GM12878 (cell line): Measurements from ENCODE around the gene BPNT1.

Experiments
- BACH1 ChIP-seq: fragments of 450-650 bp; IDR thresholded peaks from 2 replicates; pipeline ENCODE4 v1.6.1; 2017; ENCODE audit warnings: mild to moderate bottlenecking, borderline replicate concordance
- CREB1 ChIP-seq: IDR thresholded peaks from 2 replicates; pipeline ENCODE4 v1.6.1; 2012; ENCODE audit warnings: low read depth, mild to moderate bottlenecking, inconsistent platforms
- CTCF ChIP-seq, 3 experiments: IDR thresholded peaks in 2 of 3; conservative IDR thresholded peaks in 1 of 3; 2 replicates each; pipeline ENCODE4 v1.5.1; 2011; ENCODE audit warnings: low read depth in 3 of 3, low read length in 3 of 3, mild to moderate bottlenecking in 3 of 3, control low read depth in 2 of 3, moderate library complexity in 2 of 3, inconsistent platforms in 1 of 3, mixed read lengths in 1 of 3; ENCODE audit not compliant: control insufficient read depth in 2 of 3, insufficient read depth in 1 of 3; ENCODE audit errors: extremely low read depth in 1 of 3
- EP300 ChIP-seq, 2 experiments: fragments of 150-350 bp in 1 of 2; IDR thresholded peaks; 2 replicates each; pipeline ENCODE4 v1.6.1; 2011 to 2012; ENCODE audit warnings: low read depth in 2 of 2, low read length in 2 of 2, borderline replicate concordance in 1 of 2, improper control_type of control experiment in 1 of 2, inconsistent platforms in 1 of 2; ENCODE audit not compliant: control insufficient read depth in 1 of 2
- NFXL1 ChIP-seq: fragments of 450-650 bp; IDR thresholded peaks from 2 replicates; pipeline ENCODE4 v1.6.1; 2017; ENCODE audit warnings: antibody characterized with exemption, mild to moderate bottlenecking, borderline replicate concordance
- POLR2A ChIP-seq: IDR thresholded peaks from 2 replicates; pipeline ENCODE4 v1.6.1; 2011; ENCODE audit warnings: low read depth, mild to moderate bottlenecking, low read length
- POLR2AphosphoS5 ChIP-seq: IDR thresholded peaks from 2 replicates; pipeline ENCODE4 v1.6.1; 2011; ENCODE audit warnings: mild to moderate bottlenecking, low read length, inconsistent platforms
- RAD21 ChIP-seq: IDR thresholded peaks from 2 replicates; pipeline ENCODE4 v1.6.1; 2011; ENCODE audit warnings: mild to moderate bottlenecking, low read depth, low read length, moderate library complexity; ENCODE audit not compliant: insufficient read depth
- RCOR1 ChIP-seq: conservative IDR thresholded peaks from 2 replicates; pipeline ENCODE4 v1.6.1; 2012; ENCODE audit warnings: low read depth, low read length, improper control_type of control experiment
- SPI1 ChIP-seq: IDR thresholded peaks from 2 replicates; pipeline ENCODE4 v1.6.1; 2011; ENCODE audit warnings: low read depth, mild to moderate bottlenecking, low read length, moderate library complexity, borderline replicate concordance; ENCODE audit not compliant: insufficient read depth
- SRF ChIP-seq, 2 experiments: IDR thresholded peaks; 2 replicates each; pipeline ENCODE4 v1.6.1; 2011; ENCODE audit warnings: low read depth in 2 of 2, low read length in 2 of 2, mild to moderate bottlenecking in 1 of 2, moderate library complexity in 1 of 2

GRCh38 chr1:220093361-220094015, 3.9 kb upstream of the BPNT1 start:
- TF ChIP-seq NFXL1 (no peak), EP300 (IDR thresholded peaks at IDR 0.05; ENCODE audit: borderline replicate concordance in 1 of 2, control insufficient read depth in 1 of 2, low read depth in 2 of 2, low read length in 2 of 2) (no peak), CTCF (IDR thresholded peaks at IDR 0.05 in 2 of 3, conservative IDR thresholded peaks at IDR 0.05 in 1 of 3; ENCODE audit: control insufficient read depth in 2 of 3, extremely low read depth in 1 of 3, insufficient read depth in 1 of 3, low read depth in 3 of 3, low read length in 3 of 3) (no peak), BACH1 (no peak), SPI1 (no peak), POLR2AphosphoS5 (no peak), CREB1 (no peak), POLR2A (no peak), RAD21 (no peak), SRF (IDR thresholded peaks at IDR 0.05; ENCODE audit: low read depth in 2 of 2, low read length in 2 of 2) (no peak), RCOR1 (no peak)
